ENCODE data around the gene TMA7B.

The TMA7B gene

GRCh38 chr22:39933741-39934140 is 26.5 kb upstream of the TMA7B start:
- Histone ChIP-seq H3K79me2 (ENCODE audit: control insufficient read depth, insufficient read depth, low read length, unreplicated experiment) (no peaks in the 10 kb centered on the region), H2AFZ (ENCODE audit: low read length, unreplicated experiment) (no peak overlapping the region), H3K4me3 (ENCODE audit: low read depth, low read length) (no peak overlapping the region), H3K27me3 (ENCODE audit: insufficient read depth, low read length) (peaks cover 79% of the 10 kb centered on the region), H3K27ac (ENCODE audit: low read depth, low read length) (no peak overlapping the region), H3K4me1 (ENCODE audit: control insufficient read depth, insufficient read depth, low read length, unreplicated experiment) (no peaks in the 10 kb centered on the region), H3K36me3 (ENCODE audit: insufficient read depth, low read length) (no peaks in the 10 kb centered on the region)

- Histone ChIP-seq H3K27me3 (ENCODE audit: insufficient read depth, low read length) (peaks cover 67% of the 10 kb centered on the region), H3K36me3 (ENCODE audit: insufficient read depth, low read length) (no peaks in the 10 kb centered on the region), H3K4me1 (ENCODE audit: control insufficient read depth, insufficient read depth, low read length, unreplicated experiment) (no peaks in the 10 kb centered on the region), H3K4me3 (ENCODE audit: low read depth, low read length) (no peak overlapping the region), H2AFZ (ENCODE audit: low read length, unreplicated experiment) (no peak overlapping the region), H3K79me2 (ENCODE audit: control insufficient read depth, insufficient read depth, low read length, unreplicated experiment) (no peaks in the 10 kb centered on the region), H3K27ac (ENCODE audit: low read depth, low read length) (no peak overlapping the region)
Observed at GRCh38 chr22:39935116-39935515, 25.1 kb upstream of the TMA7B start.

GRCh38 chr22:39935612-39936011 is 24.6 kb upstream of the TMA7B start:
- Histone ChIP-seq H3K79me2 (ENCODE audit: control insufficient read depth, insufficient read depth, low read length, unreplicated experiment) (no peaks in the 10 kb centered on the region), H3K27me3 (ENCODE audit: insufficient read depth, low read length) (peaks cover 62% of the 10 kb centered on the region), H3K4me1 (ENCODE audit: control insufficient read depth, insufficient read depth, low read length, unreplicated experiment) (no peaks in the 10 kb centered on the region), H3K27ac (ENCODE audit: low read depth, low read length) (no peak overlapping the region), H3K4me3 (ENCODE audit: low read depth, low read length) (no peak overlapping the region), H3K36me3 (ENCODE audit: insufficient read depth, low read length) (no peaks in the 10 kb centered on the region), H2AFZ (ENCODE audit: low read length, unreplicated experiment) (no peak overlapping the region)

- Histone ChIP-seq H3K27ac (ENCODE audit: low read depth, low read length) (no peak overlapping the region), H3K27me3 (ENCODE audit: insufficient read depth, low read length) (peaks cover 53% of the 10 kb centered on the region), H2AFZ (ENCODE audit: low read length, unreplicated experiment) (no peak overlapping the region), H3K36me3 (ENCODE audit: insufficient read depth, low read length) (no peaks in the 10 kb centered on the region), H3K4me1 (ENCODE audit: control insufficient read depth, insufficient read depth, low read length, unreplicated experiment) (no peaks in the 10 kb centered on the region), H3K4me3 (ENCODE audit: low read depth, low read length) (no peak overlapping the region), H3K79me2 (ENCODE audit: control insufficient read depth, insufficient read depth, low read length, unreplicated experiment) (no peaks in the 10 kb centered on the region)
Observed at GRCh38 chr22:39936523-39937145, 23.6 kb upstream of the TMA7B start.

GRCh38 chr22:39937906-39938305 is 22.3 kb upstream of the TMA7B start:
- Histone ChIP-seq H3K27ac (ENCODE audit: low read depth, low read length) (no peak overlapping the region), H2AFZ (ENCODE audit: low read length, unreplicated experiment) (no peak overlapping the region), H3K79me2 (ENCODE audit: control insufficient read depth, insufficient read depth, low read length, unreplicated experiment) (no peaks in the 10 kb centered on the region)

GRCh38 chr22:39938509-39939111 is 21.6 kb upstream of the TMA7B start:
- H3K4me3 ChIP-seq (ENCODE audit: low read depth, low read length), result no peak overlapping the region
- H3K27me3 ChIP-seq (ENCODE audit: insufficient read depth, low read length), result peaks cover 48% of the 10 kb centered on the region
- H3K4me1 ChIP-seq (ENCODE audit: control insufficient read depth, insufficient read depth, low read length, unreplicated experiment), result no peaks in the 10 kb centered on the region
- no peak overlapping the region for H2AFZ ChIP-seq (ENCODE audit: low read length, unreplicated experiment)
- no peak overlapping the region for H3K27ac ChIP-seq (ENCODE audit: low read depth, low read length)
- H3K79me2 ChIP-seq (ENCODE audit: control insufficient read depth, insufficient read depth, low read length, unreplicated experiment), result no peaks in the 10 kb centered on the region
- no peaks in the 10 kb centered on the region for H3K36me3 ChIP-seq (ENCODE audit: insufficient read depth, low read length)

More at GRCh38 chr22:39937906-39938305, 22.3 kb upstream of the TMA7B start:
- H3K4me3 ChIP-seq (ENCODE audit: low read depth, low read length), result no peak overlapping the region
- no peaks in the 10 kb centered on the region for H3K36me3 ChIP-seq (ENCODE audit: insufficient read depth, low read length)
- H3K4me1 ChIP-seq (ENCODE audit: control insufficient read depth, insufficient read depth, low read length, unreplicated experiment), result no peaks in the 10 kb centered on the region
- peaks cover 48% of the 10 kb centered on the region for H3K27me3 ChIP-seq (ENCODE audit: insufficient read depth, low read length)

GRCh38 chr22:39939830-39940229 is 20.4 kb upstream of the TMA7B start:
- no peaks in the 10 kb centered on the region for H3K79me2 ChIP-seq (ENCODE audit: control insufficient read depth, insufficient read depth, low read length, unreplicated experiment)

GRCh38 chr22:39940757-39941305 is 19.4 kb upstream of the TMA7B start:
- H2AFZ ChIP-seq (ENCODE audit: low read length, unreplicated experiment), result no peak overlapping the region
- H3K79me2 ChIP-seq (ENCODE audit: control insufficient read depth, insufficient read depth, low read length, unreplicated experiment), result no peaks in the 10 kb centered on the region
- peaks cover 32% of the 10 kb centered on the region for H3K27me3 ChIP-seq (ENCODE audit: insufficient read depth, low read length)
- no peaks in the 10 kb centered on the region for H3K4me1 ChIP-seq (ENCODE audit: control insufficient read depth, insufficient read depth, low read length, unreplicated experiment)
- no peak overlapping the region for H3K27ac ChIP-seq (ENCODE audit: low read depth, low read length)
- H3K36me3 ChIP-seq (ENCODE audit: insufficient read depth, low read length), result no peaks in the 10 kb centered on the region
- no peak overlapping the region for H3K4me3 ChIP-seq (ENCODE audit: low read depth, low read length)

More at GRCh38 chr22:39939830-39940229, 20.4 kb upstream of the TMA7B start:
- Histone ChIP-seq H3K4me1 (ENCODE audit: control insufficient read depth, insufficient read depth, low read length, unreplicated experiment) (no peaks in the 10 kb centered on the region), H2AFZ (ENCODE audit: low read length, unreplicated experiment) (no peak overlapping the region), H3K36me3 (ENCODE audit: insufficient read depth, low read length) (no peaks in the 10 kb centered on the region), H3K27me3 (ENCODE audit: insufficient read depth, low read length) (peaks cover 41% of the 10 kb centered on the region), H3K4me3 (ENCODE audit: low read depth, low read length) (no peak overlapping the region), H3K27ac (ENCODE audit: low read depth, low read length) (no peak overlapping the region)

- H2AFZ ChIP-seq (ENCODE audit: low read length, unreplicated experiment), result no peak overlapping the region
- H3K27me3 ChIP-seq (ENCODE audit: insufficient read depth, low read length), result peaks cover 25% of the 10 kb centered on the region
- no peak overlapping the region for H3K4me3 ChIP-seq (ENCODE audit: low read depth, low read length)
- H3K4me1 ChIP-seq (ENCODE audit: control insufficient read depth, insufficient read depth, low read length, unreplicated experiment), result no peaks in the 10 kb centered on the region
- no peaks in the 10 kb centered on the region for H3K36me3 ChIP-seq (ENCODE audit: insufficient read depth, low read length)
- no peaks in the 10 kb centered on the region for H3K79me2 ChIP-seq (ENCODE audit: control insufficient read depth, insufficient read depth, low read length, unreplicated experiment)
- no peak overlapping the region for H3K27ac ChIP-seq (ENCODE audit: low read depth, low read length)
Observed at GRCh38 chr22:39941601-39942000, 18.6 kb upstream of the TMA7B start.

- Histone ChIP-seq H3K27ac (ENCODE audit: low read depth, low read length) (no peak overlapping the region), H3K4me1 (ENCODE audit: control insufficient read depth, insufficient read depth, low read length, unreplicated experiment) (no peaks in the 10 kb centered on the region), H3K27me3 (ENCODE audit: insufficient read depth, low read length) (peaks cover 17% of the 10 kb centered on the region; the same call in 1 of the 2 replicates), H2AFZ (ENCODE audit: low read length, unreplicated experiment) (no peak overlapping the region), H3K4me3 (ENCODE audit: low read depth, low read length) (no peak overlapping the region), H3K79me2 (ENCODE audit: control insufficient read depth, insufficient read depth, low read length, unreplicated experiment) (no peaks in the 10 kb centered on the region), H3K36me3 (ENCODE audit: insufficient read depth, low read length) (no peaks in the 10 kb centered on the region)
Observed at GRCh38 chr22:39942439-39943230, 17.6 kb upstream of the TMA7B start.
